Measurements from ENCODE around the gene SOX18.
"Not testable (repeated sequence)": the region's sequence is repeated elsewhere in the genome, so short reads cannot be mapped to it uniquely, and the experiment has no call there.

GRCh38 chr20:64088586-64088985 is 39.1 kb upstream of the SOX18 start:
- TF ChIP-seq CTCF, POLR2A, EP300, POLR2AphosphoS5 (IDR thresholded peaks at IDR 0.05): not testable (repeated sequence)

Data from upper lobe of left lung (tissue), 4 donors.